Epithelial cell of proximal tubule (primary cell): Measurements from ENCODE around the gene CUBN. TPM values are rescaled to one million over a fixed set of nuclear protein-coding genes. Genes with fewer than 3 reads are reported as not detected.
A peak's percentile ranks its signal among the peaks of the same experiment; 100 is the strongest.

Experiments used
- DNase-seq: peaks from one replicate; pipeline ENCODE4 v3.0.0-alpha.2; 2011; ENCODE audit warnings: low read depth
- H3K4me3 ChIP-seq: 2 replicates; pipeline ENCODE4 v1.5.1; 2011; ENCODE audit warnings: low read depth, mild to moderate bottlenecking, low read length
- total RNA-seq: library from RNA; depleted of rRNA; stranded (reverse); fragments of >200 nt; gene quantifications from 2 replicates; pipeline ENCODE4 v1.2.3, GENCODE V29; 2015
- TF ChIP-seq, protein P1 (sequence below): conservative IDR thresholded peaks from 2 replicates; pipeline ENCODE4 v1.5.1; 2012; ENCODE audit warnings: low read depth, mild to moderate bottlenecking, low read length

Gene CUBN
- total RNA-seq, 1 donor from 2014 or later, result 0.17 TPM

DNA sequence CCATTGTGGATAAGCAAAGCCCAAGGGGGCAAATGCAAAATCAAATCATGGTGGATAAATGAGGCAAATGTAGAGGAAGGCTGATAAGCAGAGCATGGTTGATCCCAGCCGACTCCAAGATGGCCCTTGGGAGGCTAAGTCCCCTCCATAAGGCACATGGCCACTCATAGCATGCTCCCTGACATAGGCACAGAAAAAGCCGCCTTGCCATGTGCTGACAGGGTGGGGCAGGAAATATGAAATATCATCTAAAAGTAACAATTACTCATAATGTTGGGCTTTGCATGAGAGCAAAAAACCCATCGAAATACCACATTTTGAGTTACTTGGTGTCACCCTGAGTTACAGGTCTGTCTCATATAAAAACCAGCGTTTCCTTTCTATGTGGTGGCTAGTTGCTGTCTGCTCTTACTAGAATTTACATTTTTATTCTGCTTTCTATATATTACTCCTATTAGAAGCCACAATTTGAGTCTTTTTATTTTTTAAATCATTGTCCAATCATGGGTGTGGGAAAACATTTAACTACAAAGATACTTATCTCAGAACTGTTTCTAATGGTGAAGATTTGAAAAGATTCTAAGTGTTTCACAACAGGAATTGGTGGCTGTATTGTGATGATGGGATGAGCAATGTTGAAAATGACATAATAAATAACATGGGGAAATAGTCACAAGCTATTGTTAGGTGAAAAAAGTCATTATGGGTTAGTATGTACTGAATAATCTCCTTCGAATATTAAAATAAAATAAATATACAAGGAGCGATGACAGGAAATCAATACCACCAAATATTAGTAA, 102.7 kb downstream of the CUBN start:
- no peak for DNase-seq
- no peak overlapping the region for H3K4me3 ChIP-seq
- TF ChIP-seq, protein P1, sequence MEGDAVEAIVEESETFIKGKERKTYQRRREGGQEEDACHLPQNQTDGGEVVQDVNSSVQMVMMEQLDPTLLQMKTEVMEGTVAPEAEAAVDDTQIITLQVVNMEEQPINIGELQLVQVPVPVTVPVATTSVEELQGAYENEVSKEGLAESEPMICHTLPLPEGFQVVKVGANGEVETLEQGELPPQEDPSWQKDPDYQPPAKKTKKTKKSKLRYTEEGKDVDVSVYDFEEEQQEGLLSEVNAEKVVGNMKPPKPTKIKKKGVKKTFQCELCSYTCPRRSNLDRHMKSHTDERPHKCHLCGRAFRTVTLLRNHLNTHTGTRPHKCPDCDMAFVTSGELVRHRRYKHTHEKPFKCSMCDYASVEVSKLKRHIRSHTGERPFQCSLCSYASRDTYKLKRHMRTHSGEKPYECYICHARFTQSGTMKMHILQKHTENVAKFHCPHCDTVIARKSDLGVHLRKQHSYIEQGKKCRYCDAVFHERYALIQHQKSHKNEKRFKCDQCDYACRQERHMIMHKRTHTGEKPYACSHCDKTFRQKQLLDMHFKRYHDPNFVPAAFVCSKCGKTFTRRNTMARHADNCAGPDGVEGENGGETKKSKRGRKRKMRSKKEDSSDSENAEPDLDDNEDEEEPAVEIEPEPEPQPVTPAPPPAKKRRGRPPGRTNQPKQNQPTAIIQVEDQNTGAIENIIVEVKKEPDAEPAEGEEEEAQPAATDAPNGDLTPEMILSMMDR, result no peak

DNA sequence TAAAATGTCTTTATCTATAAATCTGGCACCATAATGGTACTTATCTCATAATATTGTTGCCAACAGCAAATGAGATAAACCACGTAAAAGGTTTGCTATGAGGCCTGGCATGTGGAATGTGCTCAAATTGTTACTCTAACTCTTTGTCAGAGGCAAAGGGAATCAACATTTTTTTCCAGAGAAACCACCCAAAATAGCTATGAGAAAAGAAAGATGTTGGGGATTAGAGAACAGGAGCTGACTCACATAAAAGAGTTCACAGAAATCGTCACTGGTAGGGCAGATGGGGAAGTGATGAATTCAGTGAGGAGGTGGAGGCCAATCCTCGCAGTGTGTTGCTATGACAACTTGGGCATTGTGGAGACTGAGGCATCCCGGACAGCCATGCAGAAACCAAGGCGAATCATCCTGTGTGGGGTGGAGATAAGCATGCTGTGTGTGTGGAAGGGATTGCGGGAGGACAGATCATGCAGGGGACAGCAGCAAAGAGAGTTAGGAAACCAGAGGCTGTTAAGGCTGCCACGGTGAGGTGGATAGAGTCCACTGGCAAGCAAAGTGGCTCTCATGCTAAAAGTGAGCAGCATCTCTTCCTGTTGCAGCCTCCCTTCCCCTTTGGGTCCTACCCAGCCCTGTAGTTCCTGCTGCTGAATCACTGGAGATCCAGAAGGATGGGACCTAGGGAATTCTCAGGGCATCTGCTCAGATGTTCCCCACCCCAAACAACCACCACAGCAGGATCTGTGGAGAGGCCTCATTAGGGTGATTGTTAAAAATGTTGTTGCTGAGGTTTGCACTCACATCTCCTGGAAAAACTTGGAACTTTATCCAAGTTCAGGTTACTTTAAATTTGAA, 103.9 kb downstream of the CUBN start:
- TF ChIP-seq, protein P1, result no peak
- H3K4me3 ChIP-seq, result no peak overlapping the region
- peak; percentile 77 for DNase-seq

DNA sequence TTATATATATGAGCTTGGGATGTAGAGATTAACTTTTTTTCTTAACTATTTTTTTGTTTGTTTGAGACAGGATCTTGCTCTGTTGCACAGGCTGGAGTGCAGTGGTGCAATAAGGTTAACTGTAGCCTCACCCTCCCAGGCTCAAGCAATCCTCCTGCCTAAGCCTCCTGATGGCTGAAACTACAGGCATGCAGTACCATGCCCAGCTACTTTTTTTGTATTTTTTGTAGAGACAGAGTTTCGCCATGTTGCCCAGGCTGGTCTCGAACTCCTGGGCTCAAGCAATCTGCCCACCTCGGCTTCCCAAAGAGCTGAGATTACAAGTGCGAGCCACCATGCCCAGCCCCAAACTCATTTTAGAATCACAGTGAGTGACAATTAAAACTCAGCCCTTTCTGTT, 105.2 kb downstream of the CUBN start:
- TF ChIP-seq, protein P1, result no peak
- DNase-seq, result no peak
- no peak overlapping the region for H3K4me3 ChIP-seq

DNA sequence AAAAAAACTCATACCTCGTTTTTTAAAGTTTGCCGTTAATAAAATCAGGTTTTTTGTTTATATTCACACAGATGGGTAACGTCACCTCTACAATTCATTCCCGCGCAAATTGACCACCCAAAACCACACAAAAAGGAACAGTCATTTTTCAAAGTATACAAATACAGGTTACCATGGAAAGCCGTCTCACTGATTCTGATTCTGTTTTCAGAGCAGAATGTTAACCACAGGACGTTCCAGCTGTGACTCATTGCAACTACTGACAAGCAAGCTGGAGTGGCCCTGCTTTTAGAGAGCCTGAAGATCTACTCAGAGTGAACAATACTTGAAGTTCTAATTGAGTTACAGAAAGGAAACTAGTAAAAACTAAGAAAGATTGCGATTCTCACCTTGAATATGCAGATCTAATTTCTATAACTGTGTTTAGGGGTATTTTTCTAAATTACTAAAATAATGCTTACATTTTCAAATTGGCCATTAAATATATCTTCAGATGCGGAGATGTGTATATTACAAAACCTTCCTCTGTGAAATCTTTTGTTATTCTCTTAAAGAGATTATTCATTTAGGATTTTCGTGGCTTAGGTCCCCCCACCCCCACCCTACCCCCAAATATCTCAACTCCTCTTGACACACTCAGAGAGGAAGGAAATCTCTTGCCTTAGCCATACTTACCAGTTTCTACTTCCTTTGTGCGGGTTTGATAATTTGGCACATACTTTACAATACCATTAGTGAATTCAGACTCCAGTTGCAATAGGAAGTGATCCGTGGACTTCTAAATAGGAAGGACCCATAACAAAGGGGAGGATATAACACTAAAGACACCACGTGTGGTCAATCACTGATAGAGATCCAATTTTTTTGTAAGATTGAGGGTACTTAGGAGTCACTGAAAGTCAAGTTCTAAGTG, 106.0 kb downstream of the CUBN start:
- no peak overlapping the region for H3K4me3 ChIP-seq
- DNase-seq, result peak; percentile 96
- TF ChIP-seq, protein P1, result no peak

DNA sequence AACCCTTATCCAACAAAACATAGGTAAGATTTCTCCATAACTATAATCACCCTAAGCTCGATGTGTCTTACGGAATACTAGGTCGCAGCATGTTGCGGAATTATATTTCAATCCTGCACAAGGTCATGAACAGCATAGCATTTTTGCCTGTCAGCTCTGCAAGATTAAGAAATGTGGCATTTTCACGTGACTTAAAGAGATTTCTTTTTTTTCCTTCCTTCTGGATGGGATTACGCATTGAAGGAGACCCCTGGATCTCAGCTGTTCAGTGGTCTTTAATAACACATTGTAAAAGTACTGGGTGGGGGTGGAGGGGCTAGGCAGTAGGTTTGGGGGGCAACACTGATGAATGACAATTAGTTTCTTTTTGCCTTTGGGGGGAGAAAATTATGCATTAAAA, 106.7 kb downstream of the CUBN start:
- no peak overlapping the region for H3K4me3 ChIP-seq
- DNase-seq, result no peak
- TF ChIP-seq, protein P1, result no peak

DNA sequence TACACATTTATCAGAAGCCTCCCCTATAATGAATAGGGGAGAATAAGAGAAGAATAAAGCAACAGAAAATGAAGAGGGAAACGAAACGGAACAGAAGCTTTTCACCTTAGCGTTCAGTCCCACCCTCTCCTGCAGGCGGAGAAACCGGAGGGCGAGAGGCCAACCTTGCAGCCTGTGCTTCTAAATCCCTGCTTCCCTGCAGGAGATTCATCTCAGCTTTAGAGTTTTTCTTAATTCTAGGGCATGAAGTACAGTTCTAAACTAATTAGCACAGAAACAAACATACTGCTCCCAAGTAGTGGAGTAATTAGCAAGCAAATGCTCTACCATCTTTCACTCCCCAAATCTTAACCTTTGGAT, 107.2 kb downstream of the CUBN start:
- TF ChIP-seq, protein P1, result no peak
- DNase-seq, result no peak
- no peak overlapping the region for H3K4me3 ChIP-seq
